Dermis blood vessel endothelial cell (primary cell): Measurements from ENCODE around the gene MSX2. TPM values are rescaled to one million over a fixed set of nuclear protein-coding genes. Genes with fewer than 3 reads are reported as not detected.

Source experiments
- DNase-seq: peaks from one replicate; pipeline ENCODE4 v3.0.0; 2010
- total RNA-seq: library from RNA; depleted of rRNA; stranded (reverse); fragments of >200 nt; gene quantifications from 2 replicates; pipeline ENCODE4 v1.2.3, GENCODE V29; 2014

The MSX2 gene
- total RNA-seq, 1 donor from 2014 or later: 0.17 TPM

DNA sequence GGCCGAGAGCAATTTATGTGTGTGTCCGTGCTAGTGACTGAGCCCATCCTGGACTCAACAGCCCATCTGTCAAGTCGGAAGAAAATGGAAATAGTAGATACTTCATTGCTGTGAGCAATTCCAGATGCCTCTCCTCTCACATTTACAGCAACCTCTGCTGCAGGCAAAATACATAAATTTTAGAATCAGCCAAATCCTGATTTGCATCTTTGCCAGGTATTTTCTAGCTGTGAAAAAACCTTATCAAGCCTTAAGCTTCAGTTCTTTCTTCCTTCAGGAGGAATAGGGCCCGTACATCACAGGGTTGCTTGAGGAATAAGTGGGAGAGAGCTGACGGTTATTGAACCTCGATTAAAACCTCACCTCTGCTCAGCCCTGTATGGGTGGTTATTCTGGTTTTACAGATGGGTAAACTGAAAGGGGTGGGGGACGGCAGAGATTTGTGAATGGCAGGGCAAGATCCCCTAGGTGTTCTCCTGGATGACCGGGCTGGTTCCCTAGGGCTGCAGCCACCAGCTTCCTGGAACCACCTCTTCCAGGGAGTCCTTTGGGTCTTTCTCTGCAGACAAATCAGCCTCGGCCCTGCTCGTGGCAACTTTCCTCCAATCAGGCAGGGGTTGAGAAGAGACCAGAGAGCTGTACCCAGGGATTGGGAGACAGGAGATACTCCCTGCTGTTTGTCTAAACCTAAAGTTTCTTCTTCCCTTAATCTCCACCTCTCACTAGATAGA is 5.3 kb upstream of the MSX2 start:
- no peak for DNase-seq

- no peak for DNase-seq
Observed at GRCh38 chr5:174719793-174720611, 4.4 kb upstream of the MSX2 start.

- no peak for DNase-seq
Observed at GRCh38 chr5:174720612-174721529, 3.5 kb upstream of the MSX2 start.

DNA sequence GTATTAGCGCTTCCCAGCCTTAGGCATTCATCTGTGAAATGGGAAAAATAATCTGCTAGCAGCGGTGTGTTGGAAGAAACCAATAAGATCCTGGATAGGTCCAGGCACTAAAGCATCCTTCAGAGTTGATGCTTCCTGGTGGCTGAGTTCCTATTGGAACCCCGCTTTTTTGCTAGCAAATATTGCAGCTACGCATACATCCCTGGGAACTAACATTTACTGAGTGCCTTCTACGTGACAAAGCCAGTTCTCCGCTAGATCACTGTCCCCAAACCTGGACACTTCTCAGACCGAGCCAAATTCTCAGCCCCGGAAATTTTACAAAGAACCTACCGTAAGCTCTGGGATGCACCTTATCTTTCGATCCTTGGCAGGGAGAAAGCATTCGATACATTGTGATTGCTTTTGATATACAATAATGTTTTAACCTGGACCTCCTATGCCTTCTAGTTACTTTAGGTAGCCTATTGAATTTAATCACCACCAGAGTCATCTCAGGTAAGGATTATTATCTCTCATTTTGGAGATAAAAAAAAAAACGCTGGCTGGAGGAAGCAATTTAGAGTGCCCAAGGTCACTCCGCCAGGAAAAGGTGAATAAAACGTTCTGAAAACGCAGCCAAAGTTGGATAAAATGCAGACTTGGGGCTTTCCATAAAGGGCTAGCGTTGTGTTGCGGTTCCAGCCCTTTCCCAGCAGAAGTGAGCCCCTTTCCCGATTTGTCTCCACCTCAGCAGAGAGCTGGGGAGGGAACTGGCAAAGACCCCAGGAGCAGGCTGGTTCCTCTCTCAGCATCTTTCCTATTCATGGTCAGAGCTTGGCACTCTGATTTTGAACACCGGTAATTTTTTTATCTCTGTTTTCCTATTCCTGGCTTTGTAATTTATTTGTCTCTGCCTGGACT is 2.6 kb upstream of the MSX2 start:
- no peak for DNase-seq

DNA sequence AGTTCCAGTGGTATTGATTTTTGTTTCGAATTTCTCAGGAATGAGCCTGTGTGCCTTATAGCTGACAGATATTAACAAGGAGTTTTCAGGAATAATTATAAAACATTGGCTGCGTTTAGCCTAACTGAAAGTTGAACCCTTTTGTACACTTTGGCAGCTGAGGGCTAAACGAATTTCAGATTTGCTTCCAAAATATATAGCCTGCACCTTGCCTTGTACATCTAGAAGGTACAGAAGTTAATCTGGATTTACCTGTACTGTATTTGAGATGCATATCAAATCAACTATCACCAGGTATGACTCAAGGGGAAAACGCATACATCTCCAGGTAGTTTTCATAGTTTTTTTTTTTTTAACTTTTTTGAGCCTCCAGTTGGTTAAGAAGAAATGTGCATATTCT is 1.9 kb upstream of the MSX2 start:
- no peak for DNase-seq

DNA sequence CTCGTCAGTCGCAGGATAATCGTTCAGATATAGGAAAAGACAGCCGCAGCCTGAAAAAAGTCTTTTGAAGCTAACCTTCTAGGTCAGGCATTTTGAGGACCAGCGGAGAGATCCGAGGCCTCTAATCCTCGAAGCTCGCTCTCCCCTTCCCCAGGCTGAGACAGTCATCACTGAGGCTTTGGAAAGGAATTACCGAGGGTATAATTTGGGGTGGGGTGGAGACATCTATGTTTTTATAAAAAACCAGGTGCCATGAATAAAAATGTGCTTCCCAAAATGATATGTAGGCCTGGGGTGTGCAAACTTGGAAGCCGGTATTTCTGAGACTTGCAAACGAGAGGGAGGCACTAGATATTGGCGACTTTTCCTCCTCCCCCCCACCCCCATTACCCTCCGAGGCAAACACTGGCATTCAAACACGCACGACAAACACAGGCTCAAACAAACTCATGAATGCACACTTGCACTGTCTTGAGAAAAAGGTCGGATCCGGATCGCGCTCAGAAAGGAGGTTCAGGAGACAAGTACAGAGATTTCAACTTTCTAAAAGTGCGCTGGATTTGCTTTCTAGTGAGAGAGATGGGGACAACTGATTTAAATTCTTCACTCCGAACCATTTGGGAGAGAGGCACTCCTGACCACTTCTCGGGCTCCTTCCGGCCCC is 935 bp upstream of the MSX2 start:
- DNase-seq: no peak

DNA sequence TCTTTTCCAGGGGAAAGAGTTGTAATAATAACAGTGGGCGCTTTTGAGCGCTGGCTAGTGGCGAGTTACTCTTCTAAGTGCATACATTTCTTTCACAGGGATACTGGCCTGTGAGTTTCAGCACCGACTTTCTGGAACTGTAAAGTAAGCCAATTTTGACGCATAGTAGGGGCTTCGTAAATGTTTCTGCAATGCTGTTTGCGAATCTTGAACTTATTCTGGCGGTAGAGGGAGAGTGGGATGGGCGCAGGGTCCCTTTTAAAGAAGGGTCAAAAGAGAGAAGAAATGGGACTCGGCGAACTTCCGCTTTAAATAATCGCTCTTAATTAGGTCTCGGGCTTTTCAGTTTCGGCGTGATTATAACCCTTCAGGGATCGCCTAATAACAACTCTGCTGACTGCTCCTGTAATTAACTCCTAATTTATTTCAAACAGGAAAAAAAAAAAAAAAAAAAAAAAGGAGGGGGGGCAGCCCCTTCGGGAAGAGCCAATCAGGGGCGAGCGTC is 351 bp upstream of the MSX2 start:
- DNase-seq: no peak

- DNase-seq: no peak
Observed at GRCh38 chr5:174725261-174725990, 1.0 kb downstream of the MSX2 start.

- DNase-seq: no peak
Observed at GRCh38 chr5:174725991-174726601, 1.7 kb downstream of the MSX2 start.

- no peak for DNase-seq
Observed at GRCh38 chr5:174726916-174727793, 2.8 kb downstream of the MSX2 start.

GRCh38 chr5:174727794-174728680 is 3.7 kb downstream of the MSX2 start:
- no peak for DNase-seq

- no peak for DNase-seq
Observed at GRCh38 chr5:174729075-174729680, 4.8 kb downstream of the MSX2 start.

GRCh38 chr5:174731214-174732035 is 7.0 kb downstream of the MSX2 start:
- no peak for DNase-seq

- no peak for DNase-seq
Observed at GRCh38 chr5:174732036-174733020, 7.9 kb downstream of the MSX2 start.

- no peak for DNase-seq
Observed at GRCh38 chr5:174733091-174733690, 8.8 kb downstream of the MSX2 start.
